ENCODE data around the gene SLC35D2.

SLC35D2 gene

GRCh38 chr9:96321515-96321914, 62.0 kb downstream of the SLC35D2 start:
- H3K4ac ChIP-seq (ENCODE audit: low read length), result no peak overlapping the region
- H3K27ac ChIP-seq (replicated peaks; ENCODE audit: low read length), result no peak overlapping the region
- no peak overlapping the region for H3K4me2 ChIP-seq (ENCODE audit: insufficient read depth, low read length, poor library complexity, severe bottlenecking)
- H3K9me3 ChIP-seq (replicated peaks in 1 of 2; ENCODE audit: control insufficient read depth in 2 of 2, insufficient read depth in 1 of 2, low read depth in 1 of 2, low read length in 2 of 2), result no peaks in the 10 kb centered on the region
- no peak overlapping the region for H3K4me3 ChIP-seq (ENCODE audit: low read length in 2 of 2)
- H4K8ac ChIP-seq (ENCODE audit: low read depth, low read length), result no peak overlapping the region
- no peak overlapping the region for H2BK5ac ChIP-seq (ENCODE audit: low read length)
- H3K14ac ChIP-seq (ENCODE audit: low read length), result no peak overlapping the region
- no peak for DNase-seq (ENCODE audit: low spot score)
- no peak overlapping the region for H2BK12ac ChIP-seq (ENCODE audit: low read length)
- peaks cover 0 to 5% of the 10 kb centered on the region in 2 donors for H3K4me1 ChIP-seq (ENCODE audit: control insufficient read depth in 2 of 2, insufficient read depth in 1 of 2, low read depth in 1 of 2, low read length in 2 of 2)
- no peak overlapping the region for H3K9ac ChIP-seq (ENCODE audit: low read depth, low read length, poor library complexity)
- H3K18ac ChIP-seq (ENCODE audit: low read length), result no peak overlapping the region
- no CpG with 5 or more reads among the region's 7 CpGs for WGBS, 2 donors (ENCODE audit: extremely low coverage in 2 of 2, insufficient read length in 2 of 2, insufficient replicate concordance in 1 of 2)
- no peak overlapping the region for H2BK15ac ChIP-seq (ENCODE audit: low read length)
- no peaks in the 10 kb centered on the region for H3K27me3 ChIP-seq (ENCODE audit: control insufficient read depth in 3 of 3, insufficient read depth in 3 of 3, low read depth in 1 of 3, low read length in 3 of 3)
- H3K79me1 ChIP-seq (ENCODE audit: low read depth, low read length), result no peaks in the 10 kb centered on the region
- no peak overlapping the region for H4K91ac ChIP-seq (ENCODE audit: low read depth, low read length, poor library complexity)
- H3K36me3 ChIP-seq (replicated peaks in 1 of 2; ENCODE audit: control insufficient read depth in 2 of 2, insufficient read depth in 2 of 2, low read length in 2 of 2), result peaks cover 0 to 7% of the 10 kb centered on the region in 2 donors
- H2BK120ac ChIP-seq (ENCODE audit: low read depth, low read length), result no peak overlapping the region
- H3K23ac ChIP-seq (ENCODE audit: low read depth, low read length, poor library complexity), result no peak overlapping the region
- no peak overlapping the region for H2AK5ac ChIP-seq (ENCODE audit: low read depth, low read length)
- H2AFZ ChIP-seq (ENCODE audit: low read length), result no peak overlapping the region

- no peak overlapping the region for H2AFZ ChIP-seq (ENCODE audit: low read length)
- WGBS, 2 donors (ENCODE audit: extremely low coverage in 2 of 2, insufficient read length in 2 of 2, insufficient replicate concordance in 1 of 2), result no CpG with 5 or more reads among the region's 8 CpGs
- DNase-seq (ENCODE audit: low spot score), result no peak
These were observed 62.7 kb downstream of the SLC35D2 start for GRCh38 chr9:96320749-96321280.

GRCh38 chr9:96318921-96319565, 64.5 kb downstream of the SLC35D2 start:
- Histone ChIP-seq H2BK5ac (ENCODE audit: low read length) (no peak overlapping the region), H3K4me1 (ENCODE audit: control insufficient read depth in 2 of 2, insufficient read depth in 1 of 2, low read depth in 1 of 2, low read length in 2 of 2) (peaks cover 0 to 5% of the 10 kb centered on the region in 2 donors), H2BK15ac (ENCODE audit: low read length) (no peak overlapping the region), H3K9ac (ENCODE audit: low read depth, low read length, poor library complexity) (no peak overlapping the region), H4K91ac (ENCODE audit: low read depth, low read length, poor library complexity) (no peak overlapping the region), H3K36me3 (replicated peaks in 1 of 2; ENCODE audit: control insufficient read depth in 2 of 2, insufficient read depth in 2 of 2, low read length in 2 of 2) (peaks cover 0 to 7% of the 10 kb centered on the region in 2 donors), H3K18ac (ENCODE audit: low read length) (no peak overlapping the region), H2AFZ (ENCODE audit: low read length) (no peak overlapping the region), H3K27ac (replicated peaks; ENCODE audit: low read length) (no peak overlapping the region), H3K23ac (ENCODE audit: low read depth, low read length, poor library complexity) (no peak overlapping the region), H4K8ac (ENCODE audit: low read depth, low read length) (no peak overlapping the region), H3K79me1 (ENCODE audit: low read depth, low read length) (no peaks in the 10 kb centered on the region), H3K4me2 (ENCODE audit: insufficient read depth, low read length, poor library complexity, severe bottlenecking) (no peak overlapping the region), H2BK12ac (ENCODE audit: low read length) (no peak overlapping the region), H3K4me3 (ENCODE audit: low read length in 2 of 2) (no peak overlapping the region), H2AK5ac (ENCODE audit: low read depth, low read length) (no peak overlapping the region), H3K27me3 (ENCODE audit: control insufficient read depth in 3 of 3, insufficient read depth in 3 of 3, low read depth in 1 of 3, low read length in 3 of 3) (no peaks in the 10 kb centered on the region), H2BK120ac (ENCODE audit: low read depth, low read length) (no peak overlapping the region), H3K14ac (ENCODE audit: low read length) (no peak overlapping the region), H3K9me3 (replicated peaks in 1 of 2; ENCODE audit: control insufficient read depth in 2 of 2, insufficient read depth in 1 of 2, low read depth in 1 of 2, low read length in 2 of 2) (peaks cover 1% of the 10 kb centered on the region in 2 donors), H3K4ac (ENCODE audit: low read length) (no peak overlapping the region)
- WGBS, 2 donors (ENCODE audit: extremely low coverage in 2 of 2, insufficient read length in 2 of 2, insufficient replicate concordance in 1 of 2), result no CpG with 5 or more reads among the region's 6 CpGs
- DNase-seq (ENCODE audit: low spot score), result no peak

More at GRCh38 chr9:96320749-96321280, 62.7 kb downstream of the SLC35D2 start:
- Histone ChIP-seq H3K36me3 (replicated peaks in 1 of 2; ENCODE audit: control insufficient read depth in 2 of 2, insufficient read depth in 2 of 2, low read length in 2 of 2) (peaks cover 0 to 7% of the 10 kb centered on the region in 2 donors), H2BK15ac (ENCODE audit: low read length) (no peak overlapping the region), H3K4me3 (ENCODE audit: low read length in 2 of 2) (no peak overlapping the region), H3K79me1 (ENCODE audit: low read depth, low read length) (no peaks in the 10 kb centered on the region), H2BK12ac (ENCODE audit: low read length) (no peak overlapping the region), H2BK5ac (ENCODE audit: low read length) (no peak overlapping the region), H3K9ac (ENCODE audit: low read depth, low read length, poor library complexity) (no peak overlapping the region), H3K9me3 (replicated peaks in 1 of 2; ENCODE audit: control insufficient read depth in 2 of 2, insufficient read depth in 1 of 2, low read depth in 1 of 2, low read length in 2 of 2) (no peaks in the 10 kb centered on the region), H3K27me3 (ENCODE audit: control insufficient read depth in 3 of 3, insufficient read depth in 3 of 3, low read depth in 1 of 3, low read length in 3 of 3) (no peaks in the 10 kb centered on the region), H2BK120ac (ENCODE audit: low read depth, low read length) (no peak overlapping the region), H2AK5ac (ENCODE audit: low read depth, low read length) (no peak overlapping the region), H3K14ac (ENCODE audit: low read length) (no peak overlapping the region), H3K4ac (ENCODE audit: low read length) (no peak overlapping the region), H3K18ac (ENCODE audit: low read length) (no peak overlapping the region), H3K4me2 (ENCODE audit: insufficient read depth, low read length, poor library complexity, severe bottlenecking) (no peak overlapping the region), H4K8ac (ENCODE audit: low read depth, low read length) (no peak overlapping the region), H4K91ac (ENCODE audit: low read depth, low read length, poor library complexity) (no peak overlapping the region), H3K23ac (ENCODE audit: low read depth, low read length, poor library complexity) (no peak overlapping the region), H3K4me1 (ENCODE audit: control insufficient read depth in 2 of 2, insufficient read depth in 1 of 2, low read depth in 1 of 2, low read length in 2 of 2) (peaks cover 0 to 5% of the 10 kb centered on the region in 2 donors), H3K27ac (replicated peaks; ENCODE audit: low read length) (no peak overlapping the region)

- H3K27me3 ChIP-seq (ENCODE audit: control insufficient read depth in 3 of 3, insufficient read depth in 3 of 3, low read depth in 1 of 3, low read length in 3 of 3), result no peaks in the 10 kb centered on the region
- no peak overlapping the region for H3K23ac ChIP-seq (ENCODE audit: low read depth, low read length, poor library complexity)
- H3K27ac ChIP-seq (replicated peaks; ENCODE audit: low read length), result no peak overlapping the region
- no peak overlapping the region for H3K4me2 ChIP-seq (ENCODE audit: insufficient read depth, low read length, poor library complexity, severe bottlenecking)
- H2AFZ ChIP-seq (ENCODE audit: low read length), result no peak overlapping the region
- peak; percentile 65 for DNase-seq (ENCODE audit: low spot score)
- no peak overlapping the region for H3K14ac ChIP-seq (ENCODE audit: low read length)
- no peak overlapping the region for H3K4me3 ChIP-seq (ENCODE audit: low read length in 2 of 2)
- peaks cover 0 to 5% of the 10 kb centered on the region in 2 donors for H3K4me1 ChIP-seq (ENCODE audit: control insufficient read depth in 2 of 2, insufficient read depth in 1 of 2, low read depth in 1 of 2, low read length in 2 of 2)
- H2AK5ac ChIP-seq (ENCODE audit: low read depth, low read length), result no peak overlapping the region
- no peak overlapping the region for H3K18ac ChIP-seq (ENCODE audit: low read length)
- H3K9me3 ChIP-seq (replicated peaks in 1 of 2; ENCODE audit: control insufficient read depth in 2 of 2, insufficient read depth in 1 of 2, low read depth in 1 of 2, low read length in 2 of 2), result peaks cover 12 to 14% of the 10 kb centered on the region in 2 donors
- no CpG with 5 or more reads among the region's 9 CpGs for WGBS, 2 donors (ENCODE audit: extremely low coverage in 2 of 2, insufficient read length in 2 of 2, insufficient replicate concordance in 1 of 2)
- no peak overlapping the region for H4K8ac ChIP-seq (ENCODE audit: low read depth, low read length)
- no peak overlapping the region for H3K4ac ChIP-seq (ENCODE audit: low read length)
- no peak overlapping the region for H2BK120ac ChIP-seq (ENCODE audit: low read depth, low read length)
- H3K36me3 ChIP-seq (replicated peaks in 1 of 2; ENCODE audit: control insufficient read depth in 2 of 2, insufficient read depth in 2 of 2, low read length in 2 of 2), result peaks cover 0 to 7% of the 10 kb centered on the region in 2 donors
- no peak overlapping the region for H3K9ac ChIP-seq (ENCODE audit: low read depth, low read length, poor library complexity)
- H2BK15ac ChIP-seq (ENCODE audit: low read length), result no peak overlapping the region
- no peaks in the 10 kb centered on the region for H3K79me1 ChIP-seq (ENCODE audit: low read depth, low read length)
- H2BK12ac ChIP-seq (ENCODE audit: low read length), result no peak overlapping the region
- no peak overlapping the region for H4K91ac ChIP-seq (ENCODE audit: low read depth, low read length, poor library complexity)
- no peak overlapping the region for H2BK5ac ChIP-seq (ENCODE audit: low read length)
These were observed 66.1 kb downstream of the SLC35D2 start for GRCh38 chr9:96317335-96317980.

All from neuronal stem cell (in vitro differentiated cells).